PFSK-1 (cell line): Measurements from ENCODE around the gene ZNF662.

Experiments used
- FOXP2 ChIP-seq: optimal IDR thresholded peaks from 2 replicates; pipeline ENCODE3; 2011; ENCODE audit warnings: borderline replicate concordance, control low read depth, inconsistent platforms; ENCODE audit not compliant: insufficient read depth; ENCODE audit errors: extremely low read length, extremely low read depth
- POLR2AphosphoS5 ChIP-seq: IDR thresholded peaks from 2 replicates; pipeline ENCODE4 v1.6.1; 2012; ENCODE audit warnings: low read depth, mild to moderate bottlenecking, control low read depth, low read length, moderate library complexity

- TF ChIP-seq FOXP2 = no peak
- no peak for TF ChIP-seq POLR2AphosphoS5
These were observed 13.8 kb upstream of the ZNF662 start for GRCh38 chr3:42892169-42892568.
